Measurements from ENCODE around the gene IFIT1.
"Not testable (repeated sequence)": the region's sequence is repeated elsewhere in the genome, so short reads cannot be mapped to it uniquely, and the experiment has no call there.

Gene IFIT1

DNA sequence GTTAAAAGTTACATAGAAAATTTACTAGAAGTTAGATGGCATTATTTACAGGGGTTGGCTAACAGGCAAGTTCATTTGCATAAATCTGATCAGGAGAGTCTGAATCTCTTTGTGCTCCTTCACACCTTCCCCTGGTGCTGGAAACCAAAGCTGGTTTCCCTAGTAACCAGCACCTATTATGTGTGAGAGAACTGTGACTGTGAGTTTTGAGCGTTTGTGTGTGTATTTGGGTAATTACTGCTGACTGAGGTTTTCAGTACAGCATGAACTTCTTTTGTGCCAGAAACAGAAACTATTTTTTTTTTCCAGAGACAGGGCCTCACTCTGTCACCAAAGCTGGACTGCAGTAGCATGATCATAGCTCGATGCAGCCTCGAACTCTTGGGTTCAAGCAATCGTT lies 24.9 kb upstream of the IFIT1 start:
- DNase-seq = peak; percentile 43

DNA sequence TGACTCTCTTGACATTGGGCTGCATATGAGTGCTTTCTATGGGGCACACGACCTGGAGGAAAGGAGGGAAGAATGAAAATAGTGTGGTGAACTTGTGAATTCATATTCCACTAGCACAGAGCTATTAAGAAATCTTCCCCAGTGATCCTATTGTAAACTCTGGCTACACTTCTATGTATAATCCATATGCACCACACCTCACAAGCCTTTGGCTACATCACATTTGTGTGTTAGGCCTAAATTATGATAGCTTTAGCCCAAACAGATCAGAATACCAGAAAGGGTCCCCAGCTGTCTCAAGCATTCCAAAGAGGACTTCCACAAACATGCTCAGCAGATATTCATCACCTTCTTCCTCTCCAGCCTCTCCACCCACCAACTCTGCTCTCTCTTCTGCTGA lies 24.3 kb upstream of the IFIT1 start:
- DNase-seq = no peak

DNA sequence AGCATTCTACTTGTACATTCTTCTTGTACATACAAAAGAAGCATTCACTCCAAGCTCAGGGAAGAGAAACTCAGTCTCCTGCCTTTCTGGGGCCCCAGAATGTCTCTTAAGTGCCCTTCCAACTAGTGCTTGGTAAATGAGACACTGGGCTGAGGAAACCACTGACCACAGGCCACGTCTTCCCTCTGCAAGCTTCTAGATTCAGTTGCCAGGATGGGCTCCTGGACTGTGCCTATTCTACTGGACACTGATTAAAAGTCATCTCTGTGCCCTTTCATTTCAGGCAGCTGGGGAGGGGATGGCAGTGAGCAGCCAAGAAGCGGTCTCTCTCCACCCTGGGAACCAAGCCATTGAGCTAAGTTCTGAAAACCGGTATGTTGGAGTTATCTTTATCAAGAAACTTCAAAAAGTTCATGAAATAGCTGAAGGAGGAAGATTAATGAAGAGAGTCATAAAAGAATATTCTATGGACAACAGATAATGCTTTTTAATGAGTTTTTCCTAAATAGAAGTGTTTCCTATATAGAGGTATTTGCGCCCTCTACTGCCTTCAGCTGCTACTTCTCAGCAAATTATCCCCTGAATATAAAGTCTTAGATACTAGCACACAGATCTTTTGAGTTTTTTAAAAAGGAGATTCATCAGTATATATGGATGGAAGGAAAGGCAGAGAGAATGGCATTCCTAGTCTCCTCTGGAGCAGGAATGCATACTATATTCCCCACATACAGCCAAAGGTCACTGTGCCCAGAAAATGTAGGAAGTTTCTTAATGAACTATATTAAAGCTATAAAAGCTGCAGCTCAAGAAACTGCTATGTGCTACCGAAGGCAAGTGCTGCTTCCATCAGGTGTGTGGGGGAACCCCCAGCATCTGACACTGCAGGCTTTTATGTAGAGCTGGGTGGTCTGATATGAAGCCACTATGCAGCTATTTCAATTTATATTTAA lies 23.0 kb upstream of the IFIT1 start:
- peak; percentile 70 for DNase-seq

GRCh38 chr10:89371079-89371478 lies 21.3 kb upstream of the IFIT1 start:
- DNase-seq = no peak

DNA sequence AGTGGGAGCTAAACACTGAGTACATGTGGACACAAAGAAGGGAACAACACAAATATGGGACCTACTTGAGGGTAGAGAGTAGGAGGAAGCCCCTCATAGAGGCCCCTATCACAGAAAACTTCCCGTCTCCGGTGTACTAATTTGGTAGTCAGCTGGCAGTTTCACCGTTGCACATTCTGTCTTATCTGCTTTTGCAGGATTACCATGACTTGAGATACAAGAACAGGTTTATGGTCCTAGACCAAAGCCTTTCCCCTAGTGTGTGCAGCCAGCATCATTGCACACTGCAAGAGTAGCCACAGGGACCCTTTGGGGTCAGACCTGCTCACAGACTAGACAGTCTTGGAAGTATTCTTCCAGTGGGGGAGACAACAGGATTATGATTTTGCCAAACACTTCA lies 20.4 kb upstream of the IFIT1 start:
- no peak for DNase-seq

- DNase-seq = peak; percentile 96
Observed at GRCh38 chr10:89373916-89374711, 18.3 kb upstream of the IFIT1 start.

GRCh38 chr10:89374713-89375141 lies 17.7 kb upstream of the IFIT1 start:
- DNase-seq = no peak

DNA sequence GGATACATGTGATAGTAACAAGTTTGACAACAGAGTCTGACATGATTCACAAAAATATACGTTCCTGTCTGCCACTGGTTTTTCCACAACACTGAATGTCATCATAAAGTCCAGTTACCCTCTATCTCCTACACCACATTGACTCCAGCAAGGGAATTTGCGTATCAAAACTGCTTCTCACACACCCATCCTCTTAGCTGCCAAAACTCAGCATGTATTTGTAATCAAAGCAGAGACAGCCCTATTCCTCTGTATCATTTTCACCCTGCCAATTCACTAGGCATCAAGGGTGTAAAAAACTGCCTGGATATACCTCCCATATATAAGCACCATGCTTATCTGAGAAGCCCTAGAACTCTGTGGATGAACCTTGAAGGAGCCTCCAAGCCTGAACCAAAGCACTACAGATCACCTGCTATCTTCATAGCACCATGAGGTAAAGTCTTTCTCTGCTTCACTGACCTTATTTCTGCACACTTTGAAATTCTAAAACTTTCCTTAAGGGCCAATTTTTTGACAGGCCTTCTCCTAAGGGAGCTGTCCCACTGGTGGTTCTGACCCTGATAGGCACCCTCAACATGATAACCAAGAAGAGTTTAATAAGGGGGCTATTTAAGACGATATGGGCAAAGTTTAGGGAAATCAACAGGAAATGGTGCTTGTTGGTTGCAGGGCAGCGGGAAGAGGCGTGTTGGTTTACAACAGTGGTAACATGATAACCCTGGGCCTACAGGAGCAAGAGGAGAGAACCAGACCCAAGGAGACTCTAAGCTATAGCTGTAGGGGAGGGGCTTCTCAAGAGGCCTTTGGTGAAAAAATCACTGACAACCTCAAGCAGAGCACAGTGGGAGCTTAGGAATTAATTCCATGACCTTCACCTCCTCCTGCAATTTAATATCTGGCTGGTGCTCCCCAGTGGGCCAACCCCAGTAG lies 14.5 kb upstream of the IFIT1 start, which contains the start of gene IFIT1B:
Gene IFIT1B, plus strand, starts transcription at position 352 of the 933 bp plus-strand sequence. Its CDS starts 80 bp downstream, at position 432.
- no peak for DNase-seq

GRCh38 chr10:89379103-89379502 lies 13.3 kb upstream of the IFIT1 start:
- no peak for DNase-seq

GRCh38 chr10:89382757-89383156 lies 9.7 kb upstream of the IFIT1 start:
- DNase-seq = no peak

DNA sequence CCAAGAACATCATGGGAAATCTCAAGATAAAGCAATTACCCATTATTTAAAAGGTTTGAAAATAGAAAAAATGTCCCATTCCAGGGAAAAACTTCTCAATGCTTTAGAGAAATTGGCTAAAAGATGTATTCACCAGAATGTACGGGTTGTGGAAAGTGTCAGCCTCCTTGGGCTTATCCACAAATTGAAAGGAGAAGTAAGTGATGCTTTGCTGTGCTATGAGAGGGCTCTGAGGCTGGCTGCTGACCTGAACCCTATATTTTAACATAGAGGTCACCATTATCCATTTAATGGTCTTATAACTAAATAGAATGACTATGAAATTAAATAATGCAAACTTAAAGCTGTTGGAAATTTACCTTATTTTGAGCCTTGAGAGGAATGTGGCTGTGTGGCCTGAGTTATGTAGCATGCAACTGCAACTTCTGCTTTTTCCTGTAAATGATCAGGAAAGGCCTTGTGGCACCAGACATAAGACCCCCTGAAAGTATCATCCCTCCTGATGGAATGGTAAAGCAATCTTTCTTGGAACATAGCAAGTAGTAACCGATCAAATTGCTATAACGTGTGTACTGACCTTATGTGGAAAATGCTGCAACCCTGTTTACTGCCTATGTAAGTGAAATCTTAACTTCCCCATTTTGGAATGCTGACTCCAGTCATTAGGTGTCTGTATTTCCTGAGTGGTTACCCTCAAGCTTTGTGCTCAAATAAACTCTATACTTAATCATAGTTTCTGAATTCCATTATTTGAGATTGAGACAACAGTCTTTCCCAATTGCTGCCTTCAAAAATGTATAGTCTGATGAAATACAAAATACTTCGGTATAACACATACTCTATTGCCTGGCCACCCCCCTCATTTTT lies 7.7 kb upstream of the IFIT1 start:
- no peak for DNase-seq

GRCh38 chr10:89388806-89389205 lies 3.6 kb upstream of the IFIT1 start:
- no peak for DNase-seq

GRCh38 chr10:89389254-89389653 lies 3.2 kb upstream of the IFIT1 start:
- peak; percentile 64 for DNase-seq

- peak; percentile 38 for DNase-seq
Observed at GRCh38 chr10:89390476-89391225, 1.8 kb upstream of the IFIT1 start.

GRCh38 chr10:89391226-89391576 lies 1.2 kb upstream of the IFIT1 start:
- DNase-seq = not testable (repeated sequence)

GRCh38 chr10:89392974-89393373 lies 551 bp downstream of the IFIT1 start:
- peak; percentile 51 for DNase-seq

DNA sequence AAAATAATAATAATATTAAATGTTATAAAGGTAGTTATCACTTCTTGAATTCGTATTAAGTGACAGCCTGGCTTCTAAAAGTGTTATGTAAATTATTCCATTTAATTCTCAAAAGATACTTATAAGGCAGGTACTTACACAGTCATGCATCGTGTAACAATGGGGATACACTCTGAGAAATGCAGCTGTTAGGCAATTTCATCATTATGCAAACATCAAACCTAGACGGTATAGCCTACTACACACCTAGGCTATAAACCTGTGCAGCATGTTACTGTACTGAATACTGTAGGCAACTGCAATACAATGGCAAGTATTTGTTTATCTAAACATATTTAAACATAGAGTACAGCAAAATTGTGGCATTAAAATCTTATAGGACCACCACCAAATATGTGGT lies 1.5 kb downstream of the IFIT1 start:
- no peak for DNase-seq

GRCh38 chr10:89395141-89395540 lies 2.7 kb downstream of the IFIT1 start:
- no peak for DNase-seq

DNA sequence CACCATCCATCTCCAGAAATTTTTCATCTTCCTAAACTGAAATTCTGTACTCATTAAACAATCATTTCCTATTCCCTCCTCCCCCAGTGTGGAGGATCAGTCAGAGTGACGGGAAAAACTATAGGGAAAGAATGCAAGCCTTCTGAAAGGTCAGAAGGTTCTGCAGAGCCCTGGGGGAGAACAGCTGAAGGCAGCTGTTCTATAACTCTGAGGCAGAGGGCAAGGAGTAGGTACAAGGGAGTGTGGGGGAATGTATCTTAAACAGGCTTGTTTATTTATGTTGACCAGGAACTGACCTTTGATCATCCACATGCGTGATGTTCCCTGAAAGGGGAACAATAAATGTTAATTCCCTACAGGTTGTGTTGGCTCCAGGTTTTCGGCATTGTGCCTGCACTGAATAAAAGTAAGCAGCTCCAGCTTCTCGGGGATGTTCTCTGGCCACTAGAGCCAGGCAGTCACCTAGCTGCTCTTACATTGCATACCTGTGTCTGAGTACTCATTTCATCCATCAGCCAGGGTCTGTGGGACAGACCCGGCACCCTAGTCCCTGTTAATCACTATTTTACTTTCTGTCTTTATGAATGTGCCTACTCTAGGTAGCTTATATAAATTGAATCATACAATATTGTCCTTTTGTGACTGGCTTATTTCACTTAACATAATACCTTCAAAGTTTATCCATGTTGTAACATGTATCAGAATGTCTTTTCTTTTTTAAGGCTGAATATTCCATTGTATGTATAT lies 5.8 kb downstream of the IFIT1 start:
- no peak for DNase-seq

- DNase-seq = no peak
Observed at GRCh38 chr10:89399956-89400355, 7.5 kb downstream of the IFIT1 start.
